Tibial nerve (tissue), 3 donors: ENCODE results near the gene TPM3.

Experiments
- CTCF ChIP-seq, 5 experiments: fragments of 200-600 bp in 3 of 5; fragments of 450-650 bp in 2 of 5; sonication (generic) in 3 of 5; IDR thresholded peaks; one replicate each; pipeline ENCODE4 v1.5.1; 2016 to 2019; ENCODE audit warnings: antibody characterized with exemption in 5 of 5, mild to moderate bottlenecking in 3 of 5, moderate library complexity in 2 of 5
- POLR2A ChIP-seq, 2 donors: fragments of 450-650 bp; IDR thresholded peaks; one replicate each; pipeline ENCODE4 v1.6.1; 2017; ENCODE audit warnings: antibody characterized with exemption in 2 of 2, mild to moderate bottlenecking in 2 of 2, moderate library complexity in 2 of 2

- no peak for TF ChIP-seq CTCF (IDR thresholded peaks at IDR 0.05)
- TF ChIP-seq POLR2A (IDR thresholded peaks at IDR 0.05), result no peak
Measured at GRCh38 chr1:154219541-154219940, 27.6 kb upstream of the TPM3 start.
